GM08714 (cell line): ENCODE results near the gene BBS12.
"Not testable (repeated sequence)": the region's sequence is repeated elsewhere in the genome, so short reads cannot be mapped to it uniquely, and the experiment has no call there.

Experiments used
- H3K4me3 ChIP-seq: fragments of 200-500 bp; sonication (Bioruptor generic); 2 replicates; pipeline ENCODE4 v1.5.1; 2014; ENCODE audit warnings: mild to moderate bottlenecking, low read length, inconsistent platforms
- ZNF274 ChIP-seq: IDR thresholded peaks from 2 replicates; pipeline ENCODE4 v1.6.1; 2012; ENCODE audit warnings: mild to moderate bottlenecking, low read depth, low read length

The BBS12 gene

GRCh38 chr4:122765692-122766352, 33.3 kb downstream of the BBS12 start:
- no peak overlapping the region for H3K4me3 ChIP-seq
- TF ChIP-seq ZNF274: no peak

GRCh38 chr4:122766353-122766705, 33.8 kb downstream of the BBS12 start:
- H3K4me3 ChIP-seq: no peak overlapping the region
- no peak for TF ChIP-seq ZNF274

- TF ChIP-seq ZNF274: no peak
- H3K4me3 ChIP-seq: no peak overlapping the region
Observed at GRCh38 chr4:122766950-122767349, 34.4 kb downstream of the BBS12 start.

- H3K4me3 ChIP-seq: no peak overlapping the region
- no peak for TF ChIP-seq ZNF274
Observed at GRCh38 chr4:122771724-122772123, 39.2 kb downstream of the BBS12 start.

- TF ChIP-seq ZNF274: no peak
- H3K4me3 ChIP-seq: no peak overlapping the region
Observed at GRCh38 chr4:122772311-122772710, 39.8 kb downstream of the BBS12 start.

- TF ChIP-seq ZNF274: no peak
- H3K4me3 ChIP-seq: no peak overlapping the region
Observed at GRCh38 chr4:122772986-122773385, 40.5 kb downstream of the BBS12 start.

GRCh38 chr4:122775039-122775438, 42.5 kb downstream of the BBS12 start:
- no peak for TF ChIP-seq ZNF274

GRCh38 chr4:122775987-122776836, 43.7 kb downstream of the BBS12 start:
- no peak for TF ChIP-seq ZNF274
- H3K4me3 ChIP-seq: no peak overlapping the region

More at GRCh38 chr4:122775039-122775438, 42.5 kb downstream of the BBS12 start:
- H3K4me3 ChIP-seq: no peak overlapping the region

GRCh38 chr4:122776916-122777315, 44.4 kb downstream of the BBS12 start:
- TF ChIP-seq ZNF274: no peak
- no peak overlapping the region for H3K4me3 ChIP-seq

GRCh38 chr4:122777846-122778673, 45.6 kb downstream of the BBS12 start:
- no peak for TF ChIP-seq ZNF274
- H3K4me3 ChIP-seq: no peak overlapping the region

GRCh38 chr4:122781486-122781885, 49.0 kb downstream of the BBS12 start:
- H3K4me3 ChIP-seq: no peak overlapping the region
- TF ChIP-seq ZNF274: no peak

GRCh38 chr4:122783301-122784215, 51.1 kb downstream of the BBS12 start:
- no peak for TF ChIP-seq ZNF274
- no peak overlapping the region for H3K4me3 ChIP-seq

GRCh38 chr4:122784261-122784660, 51.8 kb downstream of the BBS12 start:
- TF ChIP-seq ZNF274: no peak
- H3K4me3 ChIP-seq: no peak overlapping the region

- H3K4me3 ChIP-seq: no peak overlapping the region
- TF ChIP-seq ZNF274: no peak
Observed at GRCh38 chr4:122785099-122785498, 52.6 kb downstream of the BBS12 start.

GRCh38 chr4:122786296-122786695, 53.8 kb downstream of the BBS12 start:
- not testable (repeated sequence) for H3K4me3 ChIP-seq

GRCh38 chr4:122786920-122787319, 54.4 kb downstream of the BBS12 start:
- not testable (repeated sequence) for H3K4me3 ChIP-seq
